ENCODE data around the gene FAXC. TPM values are rescaled to one million over a fixed set of nuclear protein-coding genes. Genes with fewer than 3 reads are reported as not detected.

FAXC gene
- total and polyA plus RNA-seq, 2 of the 8 experiments (the other 6 are each of a cell fraction or from before 2014, with no cell fraction given): 23.2 to 29.8 TPM

DNA sequence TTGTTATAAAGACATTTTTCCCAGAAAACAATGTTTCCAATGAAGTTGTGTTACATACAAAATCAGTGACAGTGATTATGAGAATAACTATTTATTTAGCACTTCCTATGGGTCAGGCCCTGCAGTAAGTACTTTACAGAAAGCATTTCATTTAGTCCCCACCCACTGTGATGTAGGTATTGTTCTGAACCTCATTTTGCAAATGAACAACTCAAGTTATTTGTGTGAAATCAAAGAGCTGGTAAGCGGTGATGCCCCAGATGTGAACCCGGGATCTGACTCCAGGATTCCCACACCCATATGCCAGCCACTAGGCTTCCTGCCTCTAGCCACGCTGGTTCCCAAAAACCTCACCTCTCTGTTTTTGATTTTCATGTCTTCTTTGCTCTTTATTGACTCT is 30.9 kb downstream of the FAXC start:
- H3K4me3 ChIP-seq (ENCODE audit: extremely low read depth in 1 of 4, insufficient read depth in 2 of 4, low read depth in 3 of 4, low read length in 4 of 4): no peak overlapping the region
- peaks cover 0 to 10% (median 6%) of the 10 kb centered on the region in 4 experiments; a peak in 6 of 8 replicates for H3K36me3 ChIP-seq (ENCODE audit: control insufficient read depth in 2 of 4, insufficient read depth in 4 of 4, low read length in 3 of 4)
- H3K23me2 ChIP-seq (ENCODE audit: low read depth, low read length): no peaks in the 10 kb centered on the region
- no peaks in the 10 kb centered on the region for H3K27me3 ChIP-seq (replicated peaks in 1 of 4; ENCODE audit: control insufficient read depth in 3 of 4, extremely low read depth in 1 of 4, insufficient read depth in 3 of 4, low read length in 3 of 4)
- no peaks in the 10 kb centered on the region; the same call in 1 of the 2 replicates for H3K79me1 ChIP-seq (ENCODE audit: low read depth, low read length)
- WGBS, 2 experiments (ENCODE audit: extremely low coverage in 1 of 2, insufficient coverage in 1 of 2, insufficient read length in 1 of 2, insufficient replicate concordance in 2 of 2, low coverage in 1 of 2, low lambda C conversion rate in 2 of 2, missing lambda C conversion rate in 1 of 2): 61% methylated on average over 3 of the region's 3 CpGs; no CpG with 5 or more reads in 1 of the 2 experiments
- no peak overlapping the region for H3K18ac ChIP-seq (ENCODE audit: extremely low read depth, low read length)
- H3K79me2 ChIP-seq (ENCODE audit: control insufficient read depth in 1 of 2, insufficient read depth in 2 of 2, low read length in 2 of 2): no peaks in the 10 kb centered on the region
- TF ChIP-seq BACH1 (IDR thresholded peaks at IDR 0.05; ENCODE audit: low read length) (no peak), SP1 (IDR thresholded peaks at IDR 0.05; ENCODE audit: low read depth, low read length) (0 out of 2 replicates have a peak, but pooled peaks have one; percentile 13), SUZ12 (IDR thresholded peaks at IDR 0.05; ENCODE audit: low read length) (no peak)
- no peak overlapping the region for H4K5ac ChIP-seq (ENCODE audit: insufficient read length, low read depth, low read length)
- no peak overlapping the region for H2BK12ac ChIP-seq (ENCODE audit: low read depth, low read length)
- H2BK15ac ChIP-seq (ENCODE audit: low read length): no peak overlapping the region
- H3K14ac ChIP-seq (ENCODE audit: insufficient read length): no peak overlapping the region
- H2BK120ac ChIP-seq (replicated peaks; ENCODE audit: low read depth, low read length): no peak overlapping the region
- no peak overlapping the region for H3K56ac ChIP-seq (replicated peaks; ENCODE audit: insufficient read length, low read depth, low read length)
- ChIA-PET POLR2A (ENCODE audit: partially characterized antibody) (interaction anchor here (0.7 kb wide), 1 partner anchor 12 kb away, joined by 3 read pairs; no protein-coding TSS in a partner anchor), CTCF (ENCODE audit: partially characterized antibody) (no interaction called here)
- H4K8ac ChIP-seq (ENCODE audit: extremely low read depth, insufficient read depth, low read length): no peak overlapping the region
- H3K23ac ChIP-seq (ENCODE audit: insufficient read length): no peak overlapping the region
- DNase-seq (ENCODE audit: low read depth in 1 of 2, low spot score in 2 of 2) (no peak), FAIRE-seq (no peak)
- no peak overlapping the region for H3K4ac ChIP-seq (replicated peaks; ENCODE audit: insufficient read length, low read depth, low read length)
- H3K27ac ChIP-seq (ENCODE audit: low read depth, low read length): no peak overlapping the region
- no peak overlapping the region for H2AFZ ChIP-seq (ENCODE audit: low read length)
- H4K20me1 ChIP-seq (replicated peaks in 1 of 2; ENCODE audit: control insufficient read depth in 1 of 2, insufficient read depth in 2 of 2, low read length in 2 of 2): no peaks in the 10 kb centered on the region
- no peak overlapping the region for H3K9ac ChIP-seq (replicated peaks in 1 of 4; ENCODE audit: extremely low read depth in 1 of 4, low read depth in 3 of 4, low read length in 3 of 4)
- H2BK5ac ChIP-seq (ENCODE audit: low read depth, low read length): no peak overlapping the region
- no peak overlapping the region for H4K91ac ChIP-seq (replicated peaks; ENCODE audit: insufficient read length, low read length)
- no peak overlapping the region for H2BK20ac ChIP-seq (ENCODE audit: low read length)
- H2AK5ac ChIP-seq (ENCODE audit: low read depth, low read length): no peak overlapping the region
- no peaks in the 10 kb centered on the region for H3K9me3 ChIP-seq (ENCODE audit: insufficient read depth in 2 of 2, low read depth in 1 of 2, low read length in 1 of 2)
- peaks cover 0 to 2% (median 0%) of the 10 kb centered on the region in 4 experiments; a peak in 1 of 7 replicates for H3K4me1 ChIP-seq (replicated peaks in 1 of 4; ENCODE audit: control insufficient read depth in 3 of 4, insufficient read depth in 4 of 4, low read length in 3 of 4)
- no peak overlapping the region for H3K4me2 ChIP-seq (ENCODE audit: insufficient read depth in 1 of 2, low read depth in 2 of 2, low read length in 2 of 2)
